Bronchus fibroblast of lung (primary cell): ENCODE results near the gene CPLANE1. TPM values are rescaled to one million over a fixed set of nuclear protein-coding genes. Genes with fewer than 3 reads are reported as not detected.

Experiments used
- total RNA-seq: library from RNA; depleted of rRNA; stranded (reverse); fragments of >200 nt; gene quantifications from 2 replicates; pipeline ENCODE4 v1.2.3, GENCODE V29; 2015

The CPLANE1 gene
- 5.9 and 8.9 TPM in 2 replicates for total RNA-seq

DNA sequence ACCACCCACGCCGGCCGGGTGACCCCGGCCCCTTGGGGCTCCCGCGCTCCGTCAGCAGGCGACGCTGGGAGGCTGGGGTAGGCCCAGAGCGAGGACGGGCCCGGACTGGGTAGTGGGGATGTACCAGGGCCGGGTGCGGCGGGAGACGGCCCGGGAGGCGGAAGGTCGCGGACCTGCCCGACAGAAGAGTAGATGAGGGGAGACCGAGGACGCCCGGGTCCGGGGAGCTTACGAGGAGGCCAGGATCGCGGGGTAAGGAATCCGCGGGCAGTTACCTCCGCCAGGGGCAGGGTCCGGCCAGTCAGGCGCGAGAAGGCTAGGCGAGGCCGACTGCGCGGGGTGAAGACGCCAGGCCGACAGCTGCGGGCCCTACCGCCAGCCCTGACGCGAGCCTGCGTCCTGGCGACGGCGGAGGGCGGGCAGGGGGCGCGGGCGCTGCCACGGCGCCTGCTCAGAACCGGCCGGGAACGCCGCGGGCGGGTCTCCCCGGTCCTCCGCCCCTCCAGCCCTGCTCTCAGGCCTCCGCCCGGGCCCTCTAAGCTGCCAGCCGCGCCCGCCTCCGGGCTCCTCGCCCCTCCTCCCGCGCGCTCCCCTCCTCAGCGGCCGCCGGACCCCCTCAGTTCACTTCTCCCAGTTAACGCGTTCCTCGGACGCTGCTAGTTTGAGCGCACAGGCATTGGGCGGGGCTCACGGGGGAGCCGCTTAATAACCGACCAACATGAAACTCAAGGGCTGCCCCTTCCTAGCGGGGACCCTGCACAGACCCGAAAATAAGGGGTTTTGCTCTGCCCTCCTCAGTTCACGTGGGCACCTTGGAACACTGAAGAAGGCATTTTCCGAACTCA, at the start of gene CPLANE1:
CPLANE1 (minus strand) TSS at position 407 of the 845 bp plus-strand sequence. CDS start 1,678 bp downstream, outside the sequence.

Other genes starting within 250 kb of the CPLANE1 start
- 27.1 and 30.8 TPM in 2 replicates for gene NUP155, start 121.7 kb upstream of the CPLANE1 start, total RNA-seq
- 14.1 and 15.5 TPM in 2 replicates for gene WDR70, start 129.9 kb upstream of the CPLANE1 start, total RNA-seq